CD14-positive monocyte (primary cell): ENCODE measurements around the gene DOCK1. TPM values are rescaled to one million over a fixed set of nuclear protein-coding genes. Genes with fewer than 3 reads are reported as not detected.

Experiments
- DNase-seq, 3 donors: peaks; one replicate each; pipeline ENCODE4 v3.0.0-alpha.2; 2011 to 2022
- H2AFZ ChIP-seq: 2 replicates; pipeline ENCODE4 v1.6.0; 2012; ENCODE audit warnings: mild to moderate bottlenecking, low read depth, low read length, inconsistent platforms; ENCODE audit not compliant: insufficient read depth, poor library complexity, severe bottlenecking
- H3K27ac ChIP-seq, 2 donors: 1 replicate in 1 of 2; 2 replicates in 1 of 2; pipeline ENCODE4 v1.5.1; 2012 to 2013; ENCODE audit warnings: low read length in 2 of 2, control low read depth in 1 of 2, inconsistent platforms in 1 of 2, low read depth in 1 of 2, mild to moderate bottlenecking in 1 of 2
- H3K27me3 ChIP-seq, 2 donors: one replicate each; pipeline versions ENCODE4 v1.6.0 to v1.6.1; 2011 to 2013; ENCODE audit warnings: low read length in 2 of 2; ENCODE audit not compliant: control insufficient read depth in 2 of 2, insufficient read depth in 2 of 2
- H3K36me3 ChIP-seq, 2 donors: replicated peaks in 1 of 2; 1 replicate in 1 of 2; 2 replicates in 1 of 2; pipeline versions ENCODE4 v1.5.1 to v1.6.1; 2012 to 2013; ENCODE audit warnings: low read length in 2 of 2, control low read depth in 1 of 2, inconsistent platforms in 1 of 2, mild to moderate bottlenecking in 1 of 2; ENCODE audit not compliant: insufficient read depth in 2 of 2, control insufficient read depth in 1 of 2
- H3K4me1 ChIP-seq, 2 donors: 1 replicate in 1 of 2; 2 replicates in 1 of 2; pipeline versions ENCODE4 v1.5.1 to v1.6.1; 2012 to 2013; ENCODE audit warnings: low read length in 2 of 2, control low read depth in 1 of 2, inconsistent platforms in 1 of 2, mild to moderate bottlenecking in 1 of 2, moderate library complexity in 1 of 2; ENCODE audit not compliant: insufficient read depth in 2 of 2, control insufficient read depth in 1 of 2
- H3K4me2 ChIP-seq: replicated peaks from 2 replicates; pipeline ENCODE3; 2012; ENCODE audit warnings: low read length, moderate library complexity, mild to moderate bottlenecking; ENCODE audit not compliant: poor library complexity, severe bottlenecking; ENCODE audit errors: extremely low read depth
- H3K4me3 ChIP-seq, 3 experiments: fragments of 200-600 bp in 1 of 3; sonication (generic) in 1 of 3; replicated peaks in 1 of 3; 1 replicate in 2 of 3; 2 replicates in 1 of 3; pipeline ENCODE4 v1.5.1; 2011 to 2013; ENCODE audit warnings: low read length in 3 of 3, mild to moderate bottlenecking in 3 of 3, control low read depth in 2 of 3, low read depth in 2 of 3, inconsistent platforms in 1 of 3, moderate library complexity in 1 of 3
- H3K79me2 ChIP-seq: 2 replicates; pipeline ENCODE4 v1.6.0; 2012; ENCODE audit warnings: mild to moderate bottlenecking, control low read depth, inconsistent platforms, low read length, moderate library complexity; ENCODE audit not compliant: insufficient read depth
- H3K9ac ChIP-seq: 2 replicates; pipeline ENCODE4 v1.6.0; 2017; ENCODE audit warnings: low read length, mild to moderate bottlenecking; ENCODE audit not compliant: insufficient read depth, poor library complexity, severe bottlenecking
- H3K9me3 ChIP-seq, 2 donors: replicated peaks in 1 of 2; 1 replicate in 1 of 2; 2 replicates in 1 of 2; pipeline versions ENCODE4 v1.5.1 to v1.6.1; 2012 to 2013; ENCODE audit warnings: low read length in 2 of 2, control low read depth in 1 of 2; ENCODE audit not compliant: control insufficient read depth in 1 of 2, insufficient read depth in 1 of 2
- H4K20me1 ChIP-seq: 2 replicates; pipeline ENCODE4 v1.6.0; 2012; ENCODE audit warnings: mild to moderate bottlenecking, low read length, control low read depth, moderate library complexity; ENCODE audit not compliant: insufficient read depth
- H3K27ac Mint-ChIP-seq, 7 donors: one replicate each; pipeline ENCODE4 v1.8.0; 2020; ENCODE audit warnings: mild to moderate bottlenecking in 7 of 7, mixed read lengths in 7 of 7, moderate library complexity in 6 of 7, inconsistent platforms in 2 of 7
- H3K27me3 Mint-ChIP-seq, 3 donors: one replicate each; pipeline ENCODE4 v1.8.0; 2021 to 2022; ENCODE audit warnings: low read depth in 3 of 3, mild to moderate bottlenecking in 3 of 3, mixed read lengths in 3 of 3, moderate library complexity in 3 of 3, inconsistent platforms in 1 of 3
- H3K36me3 Mint-ChIP-seq, 2 donors: one replicate each; pipeline ENCODE4 v1.8.0; 2020; ENCODE audit warnings: mixed read lengths in 2 of 2, inconsistent platforms in 1 of 2, mild to moderate bottlenecking in 1 of 2
- H3K4me1 Mint-ChIP-seq: one replicate; pipeline ENCODE4 v1.8.0; 2020; ENCODE audit warnings: mild to moderate bottlenecking, mixed read lengths
- H3K4me3 Mint-ChIP-seq, 2 donors: one replicate each; pipeline ENCODE4 v1.8.0; 2020; ENCODE audit warnings: mild to moderate bottlenecking in 2 of 2, mixed read lengths in 2 of 2, moderate library complexity in 1 of 2
- H3K9me3 Mint-ChIP-seq, 7 donors: one replicate each; pipeline ENCODE4 v1.8.0; 2020 to 2022; ENCODE audit warnings: mixed read lengths in 7 of 7, mild to moderate bottlenecking in 6 of 7, moderate library complexity in 6 of 7, inconsistent platforms in 2 of 7
- WGBS: methylation state at CpG from one replicate; pipeline ENCODE4 v1.1.5; 2013; ENCODE audit warnings: missing lambda C conversion rate; ENCODE audit not compliant: insufficient coverage; 5-methylcytosine and 5-hydroxymethylcytosine counted together
- intact Hi-C, 2 donors: fragments of 100-400 bp; cut with micrococcal nuclease; formaldehyde crosslinking; loops; one replicate each; pipeline versions ENCODE4 v1.15.0 to v1.15.1; 2023
- polyA plus RNA-seq, 3 donors: library from polyadenylated mRNA; depleted of rRNA in 1 of 3; unstranded in 2 of 3; stranded (reverse) in 1 of 3; fragments of 300-500 nt in 2 of 3; fragments of >200 nt in 1 of 3; fragmentation: Illumina TruSeq in 2 of 3; gene quantifications; 1 replicate in 2 of 3; 2 replicates in 1 of 3; pipeline ENCODE4 v1.2.3, GENCODE V29; 2012 to 2021
- TF ChIP-seq, protein P1 (sequence below): fragments of 200-600 bp; IDR thresholded peaks from one replicate; pipeline ENCODE4 v1.8.0; 2022; ENCODE audit warnings: antibody characterized with exemption, mild to moderate bottlenecking

The DOCK1 gene
- polyA plus RNA-seq, 3 donors: 0.31 to 0.35 TPM; not detected in 1

DNA sequence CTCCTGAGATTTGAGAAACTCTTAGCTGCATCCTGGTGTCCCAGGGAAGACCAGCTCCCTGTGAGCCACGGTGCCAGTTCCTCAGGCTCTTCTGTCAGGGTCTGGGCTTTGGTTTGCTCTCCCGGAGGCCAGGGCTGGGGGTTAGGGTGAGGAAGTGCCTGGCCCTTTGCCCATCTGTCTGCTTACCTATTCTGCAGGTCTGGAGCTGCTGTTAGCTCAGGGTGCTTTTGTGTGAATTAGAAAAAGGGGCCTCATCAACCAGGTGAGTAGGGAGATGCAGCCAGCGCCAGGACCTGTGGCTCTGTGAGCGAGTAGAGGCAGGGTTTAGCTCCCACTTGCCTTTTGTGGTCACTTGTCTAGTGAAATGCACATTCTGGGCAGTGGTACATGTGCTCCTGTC lies 109.4 kb downstream of the DOCK1 start:
- H3K9me3 ChIP-seq: no peaks in the 10 kb centered on the region
- no peaks in the 10 kb centered on the region for H3K79me2 ChIP-seq
- H3K4me3 ChIP-seq: no peak overlapping the region
- no peaks in the 10 kb centered on the region for H3K4me1 ChIP-seq
- H3K27me3 ChIP-seq: no peaks in the 10 kb centered on the region
- peaks cover 3 to 10% (median 7%) of the 10 kb centered on the region in 3 donors for H3K27me3 Mint-ChIP-seq
- H3K27ac Mint-ChIP-seq: no peak overlapping the region
- TF ChIP-seq, protein P1, sequence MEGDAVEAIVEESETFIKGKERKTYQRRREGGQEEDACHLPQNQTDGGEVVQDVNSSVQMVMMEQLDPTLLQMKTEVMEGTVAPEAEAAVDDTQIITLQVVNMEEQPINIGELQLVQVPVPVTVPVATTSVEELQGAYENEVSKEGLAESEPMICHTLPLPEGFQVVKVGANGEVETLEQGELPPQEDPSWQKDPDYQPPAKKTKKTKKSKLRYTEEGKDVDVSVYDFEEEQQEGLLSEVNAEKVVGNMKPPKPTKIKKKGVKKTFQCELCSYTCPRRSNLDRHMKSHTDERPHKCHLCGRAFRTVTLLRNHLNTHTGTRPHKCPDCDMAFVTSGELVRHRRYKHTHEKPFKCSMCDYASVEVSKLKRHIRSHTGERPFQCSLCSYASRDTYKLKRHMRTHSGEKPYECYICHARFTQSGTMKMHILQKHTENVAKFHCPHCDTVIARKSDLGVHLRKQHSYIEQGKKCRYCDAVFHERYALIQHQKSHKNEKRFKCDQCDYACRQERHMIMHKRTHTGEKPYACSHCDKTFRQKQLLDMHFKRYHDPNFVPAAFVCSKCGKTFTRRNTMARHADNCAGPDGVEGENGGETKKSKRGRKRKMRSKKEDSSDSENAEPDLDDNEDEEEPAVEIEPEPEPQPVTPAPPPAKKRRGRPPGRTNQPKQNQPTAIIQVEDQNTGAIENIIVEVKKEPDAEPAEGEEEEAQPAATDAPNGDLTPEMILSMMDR: no peak
- no peaks in the 10 kb centered on the region for H3K36me3 Mint-ChIP-seq
- no peaks in the 10 kb centered on the region for H4K20me1 ChIP-seq
- H3K4me3 Mint-ChIP-seq: no peak overlapping the region
- H3K4me1 Mint-ChIP-seq: peaks cover 10% of the 10 kb centered on the region
- no peak for DNase-seq
- H2AFZ ChIP-seq: no peak overlapping the region
- no peaks in the 10 kb centered on the region for H3K36me3 ChIP-seq
- 94% methylated on average over 3 of the region's 4 CpGs for WGBS
- H3K27ac ChIP-seq: no peak overlapping the region
- no peak overlapping the region for H3K9ac ChIP-seq
- peaks cover 0 to 2% (median 0%) of the 10 kb centered on the region in 7 donors for H3K9me3 Mint-ChIP-seq
- H3K4me2 ChIP-seq: no peak overlapping the region
- intact Hi-C loops: no loop called here

DNA sequence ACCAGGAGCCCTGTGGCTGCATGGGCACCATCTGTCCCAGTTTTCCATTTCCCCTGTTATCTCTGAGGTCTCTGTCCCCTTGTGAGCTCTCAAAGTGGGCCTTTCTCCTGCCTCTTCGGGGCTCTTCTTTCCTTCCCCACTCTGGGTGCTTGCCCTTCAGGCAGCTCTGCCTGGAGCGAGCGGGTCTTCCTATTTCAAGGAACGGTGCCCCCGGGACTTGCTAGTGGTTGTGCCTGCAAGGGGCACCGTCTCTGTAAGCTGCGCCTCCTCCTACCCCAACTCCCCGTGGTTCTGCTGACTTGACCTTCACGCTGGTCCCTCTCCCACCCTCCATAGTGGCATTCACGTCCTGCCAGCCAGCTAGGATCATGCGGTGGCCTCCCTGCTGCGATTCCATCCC lies 110.1 kb downstream of the DOCK1 start:
- TF ChIP-seq, protein P1: no peak
- Histone ChIP-seq H4K20me1 (no peaks in the 10 kb centered on the region), H2AFZ (no peak overlapping the region), H3K4me3 (no peak overlapping the region), H3K79me2 (no peaks in the 10 kb centered on the region), H3K9me3 (no peaks in the 10 kb centered on the region), H3K4me1 (no peaks in the 10 kb centered on the region), H3K27me3 (no peaks in the 10 kb centered on the region), H3K27ac (no peak overlapping the region), H3K36me3 (no peaks in the 10 kb centered on the region), H3K9ac (no peak overlapping the region), H3K4me2 (no peak overlapping the region)
- peaks cover 3 to 10% (median 7%) of the 10 kb centered on the region in 3 donors for H3K27me3 Mint-ChIP-seq
- H3K36me3 Mint-ChIP-seq: no peaks in the 10 kb centered on the region
- H3K4me1 Mint-ChIP-seq: peaks cover 10% of the 10 kb centered on the region
- no peak overlapping the region for H3K4me3 Mint-ChIP-seq
- no peak overlapping the region for H3K27ac Mint-ChIP-seq
- 91% methylated on average over 9 of the region's 12 CpGs for WGBS
- intact Hi-C loops: no loop called here
- peaks cover 0 to 2% (median 0%) of the 10 kb centered on the region in 7 donors for H3K9me3 Mint-ChIP-seq
- no peak for DNase-seq
